Measurements from ENCODE around the gene ATP4B.

ATP4B gene

GRCh38 chr13:113607889-113608635 is 49.9 kb downstream of the ATP4B start:
- no peak for DNase-seq (ENCODE audit: low spot score)

- DNase-seq (ENCODE audit: low spot score): no peak
These were observed 50.7 kb downstream of the ATP4B start for GRCh38 chr13:113607056-113607888.

GRCh38 chr13:113605866-113606438 is 52.0 kb downstream of the ATP4B start:
- DNase-seq (ENCODE audit: low spot score): no peak

GRCh38 chr13:113605461-113605860 is 52.5 kb downstream of the ATP4B start:
- DNase-seq (ENCODE audit: low spot score): no peak

GRCh38 chr13:113604186-113604585 is 53.8 kb downstream of the ATP4B start:
- no peak for DNase-seq (ENCODE audit: low spot score)

GRCh38 chr13:113603116-113603710 is 54.8 kb downstream of the ATP4B start:
- no peak for DNase-seq (ENCODE audit: low spot score)

- DNase-seq (ENCODE audit: low spot score): no peak
These were observed 55.6 kb downstream of the ATP4B start for GRCh38 chr13:113602291-113602988.

- DNase-seq (ENCODE audit: low spot score): no peak
These were observed 56.6 kb downstream of the ATP4B start for GRCh38 chr13:113601166-113602070.

- DNase-seq (ENCODE audit: low spot score): no peak
These were observed 58.6 kb downstream of the ATP4B start for GRCh38 chr13:113599391-113599790.
